Fibroblast of skin of right biceps (primary cell): ENCODE data around the gene TNXB.
"Not testable (repeated sequence)": the region's sequence is repeated elsewhere in the genome, so short reads cannot be mapped to it uniquely, and the experiment has no call there.

Experiments
- DNase-seq: peaks from one replicate; pipeline ENCODE4 v3.0.0-alpha.2; 2013

TNXB gene

GRCh38 chr6:32037598-32038524 lies 71.3 kb downstream of the TNXB start, which contains the start of gene CYP21A2:
Gene CYP21A2, plus strand, starts transcription at chr6:32038415. Its CDS starts 8 bp downstream, at chr6:32038423.
- DNase-seq, result not testable (repeated sequence)

- DNase-seq, result not testable (repeated sequence)
These were observed 72.0 kb downstream of the TNXB start for GRCh38 chr6:32037136-32037535.

DNA sequence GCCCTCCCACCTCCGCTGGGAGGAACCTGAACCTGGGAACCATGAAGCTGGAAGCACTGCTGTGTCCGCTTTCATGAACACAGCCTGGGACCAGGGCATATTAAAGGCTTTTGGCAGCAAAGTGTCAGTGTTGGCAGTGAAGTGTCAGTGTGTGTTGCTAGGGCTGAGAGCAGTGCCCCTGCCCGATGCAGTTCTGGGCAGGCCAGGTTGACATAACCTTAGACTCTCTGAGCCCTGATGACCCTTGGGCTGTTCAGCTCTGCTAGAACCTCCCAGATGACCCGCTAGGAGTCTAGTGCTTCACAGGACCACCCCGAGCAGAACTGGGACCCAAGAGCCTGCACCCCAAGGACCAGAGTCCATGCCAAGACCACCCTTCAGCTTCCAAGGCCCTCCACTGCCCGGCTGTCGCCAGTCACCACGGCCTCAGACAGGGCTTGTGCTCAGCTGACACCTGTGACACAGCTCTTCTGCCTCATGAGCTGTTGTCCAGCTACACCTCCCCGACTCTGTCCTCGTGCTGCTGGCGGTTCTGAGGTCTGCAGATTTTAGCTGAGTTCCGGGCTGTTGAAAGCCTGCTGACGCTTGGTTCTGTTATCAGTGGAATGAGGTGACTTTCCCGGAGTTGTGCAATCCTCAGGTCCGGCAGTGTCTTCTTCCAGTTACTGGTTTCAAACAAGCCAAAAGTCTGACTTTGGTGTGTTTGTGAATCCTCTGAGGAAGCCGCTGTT lies 73.7 kb downstream of the TNXB start:
- DNase-seq, result not testable (repeated sequence)

- DNase-seq, result not testable (repeated sequence)
These were observed 79.6 kb downstream of the TNXB start for GRCh38 chr6:32029553-32029952.

DNA sequence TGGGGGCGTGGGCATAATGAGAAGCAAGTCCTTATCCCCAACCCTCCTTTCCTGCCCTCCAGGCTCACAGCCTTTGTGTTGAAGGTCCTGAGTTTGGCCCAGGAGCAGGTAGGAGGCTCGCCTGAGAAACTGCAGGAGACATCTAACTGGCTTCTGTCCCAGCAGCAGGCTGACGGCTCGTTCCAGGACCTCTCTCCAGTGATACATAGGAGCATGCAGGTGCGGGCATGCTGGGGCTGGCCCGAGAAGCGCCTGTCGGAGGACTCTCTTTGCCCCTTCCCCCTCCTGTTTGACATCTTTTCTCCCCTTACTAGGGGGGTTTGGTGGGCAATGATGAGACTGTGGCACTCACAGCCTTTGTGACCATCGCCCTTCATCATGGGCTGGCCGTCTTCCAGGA lies 80.5 kb downstream of the TNXB start:
- DNase-seq, result not testable (repeated sequence)

DNA sequence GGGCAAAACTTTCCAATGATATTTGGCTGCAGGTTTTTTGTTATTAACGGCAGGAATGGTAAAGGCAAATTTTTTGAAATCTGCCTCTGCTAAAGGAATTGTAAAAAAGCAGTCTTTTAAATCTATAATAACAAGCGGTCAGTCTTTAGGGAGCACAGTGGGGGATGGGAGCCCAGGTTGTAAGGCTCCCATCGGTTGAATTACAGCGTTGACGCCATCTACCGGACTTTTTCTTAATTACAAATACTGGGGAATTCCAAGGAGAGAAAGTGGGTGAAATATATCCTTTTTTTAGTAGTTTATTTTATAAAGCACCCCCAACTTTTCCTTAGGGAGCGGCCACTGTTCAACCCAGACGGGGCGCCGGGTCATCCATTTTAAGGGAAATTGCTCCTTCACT lies 87.0 kb downstream of the TNXB start:
- not testable (repeated sequence) for DNase-seq

- DNase-seq, result not testable (repeated sequence)
These were observed 94.6 kb downstream of the TNXB start, which contains the start of gene C4B for GRCh38 chr6:32014547-32014946. Gene C4B, plus strand, starts transcription at chr6:32014795. Its CDS starts 51 bp downstream, at chr6:32014846.

- DNase-seq, result not testable (repeated sequence)
These were observed 95.4 kb downstream of the TNXB start for GRCh38 chr6:32013738-32014137.

DNA sequence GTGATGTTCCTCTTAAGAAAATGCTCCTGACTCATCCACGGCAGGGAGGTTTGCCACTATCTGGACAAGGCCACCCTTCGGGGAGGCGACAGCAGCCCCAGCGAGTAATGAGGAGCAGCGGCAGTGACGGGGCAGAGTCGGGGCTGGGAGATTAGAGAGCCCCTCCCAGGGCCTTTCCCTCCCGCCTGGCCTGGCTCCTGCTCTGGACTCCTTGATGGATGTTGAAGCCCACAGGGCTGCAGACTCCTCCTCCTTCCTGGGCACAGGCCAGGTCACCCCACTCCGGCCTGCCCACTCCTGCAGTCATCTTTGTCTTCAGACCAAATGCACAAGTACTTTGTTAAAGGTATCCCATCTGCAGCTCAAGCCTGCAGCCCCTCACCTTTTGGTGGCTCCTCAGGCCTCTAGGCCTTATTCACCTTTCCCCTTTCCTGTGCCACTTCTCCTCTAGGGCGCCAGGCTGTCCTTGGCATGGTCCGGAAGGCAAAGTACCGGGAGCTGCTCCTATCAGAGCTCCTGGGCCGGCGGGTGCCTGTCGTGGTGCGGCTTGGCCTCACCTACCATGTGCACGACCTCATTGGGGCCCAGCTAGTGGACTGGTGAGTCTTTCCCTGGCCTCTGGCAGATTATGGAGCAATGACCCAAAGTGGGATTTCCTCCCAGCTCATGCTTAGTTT lies 96.1 kb downstream of the TNXB start:
- not testable (repeated sequence) for DNase-seq

GRCh38 chr6:32010856-32011530 lies 98.1 kb downstream of the TNXB start:
- not testable (repeated sequence) for DNase-seq

DNA sequence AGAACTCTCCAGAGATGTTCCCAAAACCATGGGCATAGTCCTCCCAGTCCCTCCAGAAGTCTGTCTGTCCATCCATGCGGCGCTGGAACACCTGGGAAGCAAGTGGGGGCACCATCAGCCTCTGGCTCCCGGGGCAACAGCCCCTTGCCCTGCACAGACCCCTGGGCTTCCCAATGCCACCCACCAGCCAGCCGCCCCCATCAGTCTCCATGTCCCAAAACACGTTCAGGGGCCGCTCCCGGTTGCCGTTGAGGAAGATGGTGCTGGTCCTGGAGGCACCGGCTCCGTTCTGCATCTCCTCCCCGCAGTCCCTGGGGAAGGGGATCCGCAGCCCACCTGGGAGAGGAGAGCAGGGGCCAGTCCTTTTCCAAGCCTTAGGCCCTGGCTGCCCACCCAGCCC lies 99.6 kb downstream of the TNXB start:
- not testable (repeated sequence) for DNase-seq

GRCh38 chr6:32008616-32009015 lies 100.5 kb downstream of the TNXB start:
- DNase-seq, result not testable (repeated sequence)

GRCh38 chr6:32008037-32008436 lies 101.1 kb downstream of the TNXB start:
- DNase-seq, result not testable (repeated sequence)

DNA sequence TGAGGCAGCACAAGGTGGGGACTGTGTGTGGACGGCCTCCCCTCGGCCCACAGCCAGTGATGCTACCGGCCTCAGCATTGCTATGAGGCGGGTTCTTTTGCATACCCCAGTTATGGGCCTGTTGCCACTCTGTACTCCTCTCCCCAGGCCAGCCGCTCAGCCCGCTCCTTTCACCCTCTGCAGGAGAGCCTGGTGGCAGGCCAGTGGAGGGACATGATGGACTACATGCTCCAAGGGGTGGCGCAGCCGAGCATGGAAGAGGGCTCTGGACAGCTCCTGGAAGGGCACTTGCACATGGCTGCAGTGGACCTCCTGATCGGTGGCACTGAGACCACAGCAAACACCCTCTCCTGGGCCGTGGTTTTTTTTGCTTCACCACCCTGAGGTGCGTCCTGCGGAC lies 102.1 kb downstream of the TNXB start:
- not testable (repeated sequence) for DNase-seq

- DNase-seq, result not testable (repeated sequence)
These were observed 103.1 kb downstream of the TNXB start for GRCh38 chr6:32005991-32006529.

DNA sequence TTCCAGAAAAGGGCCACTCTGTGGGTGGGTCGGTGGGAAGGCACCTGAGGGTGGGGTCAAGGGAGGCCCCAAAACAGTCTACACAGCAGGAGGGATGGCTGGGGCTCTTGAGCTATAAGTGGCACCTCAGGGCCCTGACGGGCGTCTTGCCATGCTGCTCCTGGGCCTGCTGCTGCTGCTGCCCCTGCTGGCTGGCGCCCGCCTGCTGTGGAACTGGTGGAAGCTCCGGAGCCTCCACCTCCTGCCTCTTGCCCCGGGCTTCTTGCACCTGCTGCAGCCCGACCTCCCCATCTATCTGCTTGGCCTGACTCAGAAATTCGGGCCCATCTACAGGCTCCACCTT lies 103.6 kb downstream of the TNXB start:
- DNase-seq, result not testable (repeated sequence)

- not testable (repeated sequence) for DNase-seq
These were observed 104.1 kb downstream of the TNXB start for GRCh38 chr6:32004864-32005537.

DNA sequence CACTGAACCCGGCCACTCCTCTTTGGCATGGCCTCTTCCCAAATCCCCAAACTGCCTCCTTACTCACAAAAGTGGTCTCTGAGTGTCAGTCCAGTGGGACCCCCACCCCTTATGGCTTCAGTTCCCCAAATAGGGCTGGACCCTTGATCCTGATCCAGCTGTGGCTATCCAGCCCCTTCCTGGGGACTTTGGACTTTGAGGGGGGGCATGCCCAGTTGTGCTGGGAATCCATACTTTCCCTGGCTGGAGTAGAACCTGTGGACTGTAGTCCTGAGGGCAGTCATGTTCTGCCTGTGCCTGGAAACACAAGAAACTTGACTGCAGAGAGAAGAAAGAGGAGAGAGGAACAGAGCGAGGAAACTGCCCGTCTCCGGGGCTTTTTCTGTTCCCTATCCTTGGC lies 104.7 kb downstream of the TNXB start:
- not testable (repeated sequence) for DNase-seq

DNA sequence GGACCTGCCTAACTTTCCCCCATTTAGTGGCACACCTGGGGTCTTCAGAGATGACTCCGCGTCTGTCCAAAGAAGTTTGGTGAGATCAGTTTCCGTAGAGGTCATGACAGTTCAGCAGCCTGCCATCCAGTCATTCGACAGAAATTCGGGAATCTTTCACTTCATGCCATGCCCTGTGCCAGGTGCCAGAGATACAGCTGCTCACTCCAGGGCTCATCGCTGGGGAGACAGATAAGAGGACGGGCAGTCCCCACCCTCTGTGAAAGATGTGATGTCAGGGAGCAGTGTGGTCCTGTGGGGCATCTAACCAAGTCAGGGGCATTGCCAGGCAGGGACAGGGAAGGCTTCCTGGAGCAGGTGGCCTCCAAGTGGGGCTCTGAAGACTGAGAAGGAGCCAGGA lies 105.8 kb downstream of the TNXB start:
- DNase-seq, result not testable (repeated sequence)

GRCh38 chr6:32002546-32003268 lies 106.4 kb downstream of the TNXB start:
- not testable (repeated sequence) for DNase-seq

- DNase-seq, result not testable (repeated sequence)
These were observed 112.8 kb downstream of the TNXB start for GRCh38 chr6:31996385-31996784.
